Activated T-cell treated with anti-CD3 and anti-CD28 coated beads, Interleukin-2, amount 50 U/mL, for 72 hours (primary cell): ENCODE results near the gene MAGEC3. TPM values are rescaled to one million over a fixed set of nuclear protein-coding genes. Genes with fewer than 3 reads are reported as not detected.

Experiments
- ATAC-seq, 2 donors: fragments of 150-1000 bp; cut with Tn5 transposase; replicated peaks in 1 of 2; 2 replicates each; pipeline ENCODE4 v1.10.0; 2021; ENCODE audit warnings: moderate library complexity in 2 of 2, mild to moderate bottlenecking in 1 of 2
- DNase-seq, 2 donors: peaks; one replicate each; pipeline ENCODE4 v3.0.0; 2021 to 2022; ENCODE audit warnings: mixed read lengths in 1 of 2
- H3K27ac Mint-ChIP-seq: one replicate; pipeline ENCODE4 v1.8.0; 2022; ENCODE audit warnings: mild to moderate bottlenecking, moderate library complexity, mixed read lengths
- H3K27me3 Mint-ChIP-seq: one replicate; pipeline ENCODE4 v1.8.0; 2022; ENCODE audit warnings: low read depth, mixed read lengths
- H3K36me3 Mint-ChIP-seq, 2 donors: one replicate each; pipeline ENCODE4 v1.8.0; 2022; ENCODE audit warnings: mixed read lengths in 2 of 2, mild to moderate bottlenecking in 1 of 2; ENCODE audit not compliant: insufficient read depth in 2 of 2
- H3K4me1 Mint-ChIP-seq: one replicate; pipeline ENCODE4 v1.8.0; 2022; ENCODE audit warnings: low read depth, mixed read lengths
- H3K4me3 Mint-ChIP-seq, 2 donors: one replicate each; pipeline ENCODE4 v1.8.0; 2022; ENCODE audit warnings: mild to moderate bottlenecking in 2 of 2, mixed read lengths in 2 of 2, moderate library complexity in 2 of 2
- H3K9me3 Mint-ChIP-seq, 2 donors: one replicate each; pipeline ENCODE4 v1.8.0; 2022; ENCODE audit warnings: mixed read lengths in 2 of 2
- total RNA-seq, 2 donors: library from RNA; stranded (reverse); gene quantifications; one replicate each; pipeline ENCODE4 v1.2.3, GENCODE V29; 2022

The MAGEC3 gene
- total RNA-seq, 2 donors from 2014 or later, result not detected

GRCh38 chrX:141903400-141904155, 65.5 kb downstream of the MAGEC3 start, which contains the start of gene MAGEC1:
Gene MAGEC1, plus strand, starts transcription at chrX:141903894. Its CDS starts 1,179 bp downstream, at chrX:141905073.
- H3K36me3 Mint-ChIP-seq, result no peaks in the 10 kb centered on the region
- no peak within 1 kb of the TSS for H3K4me3 Mint-ChIP-seq
- peaks cover 19% of the 10 kb centered on the region for H3K27me3 Mint-ChIP-seq
- peaks cover 0 to 1% of the 10 kb centered on the region in 2 donors for H3K9me3 Mint-ChIP-seq
- no peaks in the 10 kb centered on the region for H3K4me1 Mint-ChIP-seq
- DNase-seq, result no peak
- ATAC-seq, result no peak
- no peak within 1 kb of the TSS for H3K27ac Mint-ChIP-seq

- Mint-ChIP-seq H3K27me3 (peaks cover 17% of the 10 kb centered on the region), H3K36me3 (no peaks in the 10 kb centered on the region), H3K4me3 (no peak overlapping the region), H3K27ac (no peak overlapping the region), H3K4me1 (no peaks in the 10 kb centered on the region), H3K9me3 (peaks cover 0 to 1% of the 10 kb centered on the region in 2 donors)
- DNase-seq, result no peak
- ATAC-seq, result no peak
These were observed 66.1 kb downstream of the MAGEC3 start for GRCh38 chrX:141904262-141904661.

GRCh38 chrX:141917801-141918200, 79.7 kb downstream of the MAGEC3 start:
- no peaks in the 10 kb centered on the region for H3K36me3 Mint-ChIP-seq
- H3K4me1 Mint-ChIP-seq, result no peaks in the 10 kb centered on the region
- ATAC-seq (no peak), DNase-seq (no peak)
- peaks cover 2% of the 10 kb centered on the region in 2 donors for H3K9me3 Mint-ChIP-seq
- H3K4me3 Mint-ChIP-seq, result no peak overlapping the region
- H3K27me3 Mint-ChIP-seq, result peaks cover 8% of the 10 kb centered on the region
- H3K27ac Mint-ChIP-seq, result no peak overlapping the region

GRCh38 chrX:141924293-141924692, 86.2 kb downstream of the MAGEC3 start:
- Mint-ChIP-seq H3K27ac (no peak overlapping the region), H3K4me3 (no peak overlapping the region), H3K27me3 (peaks cover 7% of the 10 kb centered on the region), H3K9me3 (peaks cover 2% of the 10 kb centered on the region in 2 donors), H3K4me1 (no peaks in the 10 kb centered on the region), H3K36me3 (no peaks in the 10 kb centered on the region)
- DNase-seq (no peak), ATAC-seq (no peak)

GRCh38 chrX:141928432-141928831, 90.3 kb downstream of the MAGEC3 start:
- peaks cover 20% of the 10 kb centered on the region for H3K27me3 Mint-ChIP-seq
- no peak overlapping the region for H3K27ac Mint-ChIP-seq
- DNase-seq (no peak), ATAC-seq (no peak)
- no peak overlapping the region for H3K4me3 Mint-ChIP-seq
- peaks cover 0 to 4% of the 10 kb centered on the region in 2 donors for H3K9me3 Mint-ChIP-seq
- no peaks in the 10 kb centered on the region for H3K36me3 Mint-ChIP-seq
- H3K4me1 Mint-ChIP-seq, result no peaks in the 10 kb centered on the region

GRCh38 chrX:141934059-141934641, 96.0 kb downstream of the MAGEC3 start:
- Mint-ChIP-seq H3K4me1 (no peaks in the 10 kb centered on the region), H3K27me3 (peaks cover 13% of the 10 kb centered on the region), H3K36me3 (no peaks in the 10 kb centered on the region), H3K4me3 (no peak overlapping the region), H3K27ac (no peak overlapping the region), H3K9me3 (peaks cover 0 to 4% of the 10 kb centered on the region in 2 donors)
- ATAC-seq (no peak), DNase-seq (no peak)

GRCh38 chrX:141935645-141936044, 97.5 kb downstream of the MAGEC3 start:
- ATAC-seq (no peak), DNase-seq (no peak)
- Mint-ChIP-seq H3K27ac (no peak overlapping the region), H3K9me3 (no peaks in the 10 kb centered on the region), H3K4me3 (no peak overlapping the region), H3K36me3 (no peaks in the 10 kb centered on the region), H3K4me1 (no peaks in the 10 kb centered on the region), H3K27me3 (peaks cover 1% of the 10 kb centered on the region)

GRCh38 chrX:141936080-141936479, 98.0 kb downstream of the MAGEC3 start:
- Mint-ChIP-seq H3K4me3 (no peak overlapping the region), H3K9me3 (no peaks in the 10 kb centered on the region), H3K36me3 (no peaks in the 10 kb centered on the region), H3K27ac (no peak overlapping the region), H3K4me1 (no peaks in the 10 kb centered on the region), H3K27me3 (no peaks in the 10 kb centered on the region)
- DNase-seq (no peak), ATAC-seq (no peak)

- Mint-ChIP-seq H3K9me3 (no peaks in the 10 kb centered on the region), H3K4me3 (no peak overlapping the region), H3K27me3 (no peaks in the 10 kb centered on the region), H3K36me3 (no peaks in the 10 kb centered on the region), H3K4me1 (no peaks in the 10 kb centered on the region), H3K27ac (no peak overlapping the region)
- ATAC-seq (no peak), DNase-seq (no peak)
These were observed 103.1 kb downstream of the MAGEC3 start for GRCh38 chrX:141941234-141941633.

- DNase-seq (no peak), ATAC-seq (no peak)
- no peaks in the 10 kb centered on the region for H3K27me3 Mint-ChIP-seq
- no peak overlapping the region for H3K27ac Mint-ChIP-seq
- H3K4me3 Mint-ChIP-seq, result no peak overlapping the region
- no peaks in the 10 kb centered on the region for H3K36me3 Mint-ChIP-seq
- no peaks in the 10 kb centered on the region for H3K9me3 Mint-ChIP-seq
- H3K4me1 Mint-ChIP-seq, result no peaks in the 10 kb centered on the region
These were observed 107.3 kb downstream of the MAGEC3 start for GRCh38 chrX:141945426-141945825.

- no peaks in the 10 kb centered on the region for H3K36me3 Mint-ChIP-seq
- DNase-seq, result no peak
- H3K4me3 Mint-ChIP-seq, result no peak overlapping the region
- no peak for ATAC-seq
- no peaks in the 10 kb centered on the region for H3K4me1 Mint-ChIP-seq
- H3K27ac Mint-ChIP-seq, result no peak overlapping the region
- H3K9me3 Mint-ChIP-seq, result peaks cover 3 to 4% of the 10 kb centered on the region in 2 donors
- no peaks in the 10 kb centered on the region for H3K27me3 Mint-ChIP-seq
These were observed 109.2 kb downstream of the MAGEC3 start for GRCh38 chrX:141947350-141947749.
